ENCODE measurements around the gene ECEL1.
A peak's percentile ranks its signal among the peaks of the same experiment; 100 is the strongest.

ECEL1 gene

DNA sequence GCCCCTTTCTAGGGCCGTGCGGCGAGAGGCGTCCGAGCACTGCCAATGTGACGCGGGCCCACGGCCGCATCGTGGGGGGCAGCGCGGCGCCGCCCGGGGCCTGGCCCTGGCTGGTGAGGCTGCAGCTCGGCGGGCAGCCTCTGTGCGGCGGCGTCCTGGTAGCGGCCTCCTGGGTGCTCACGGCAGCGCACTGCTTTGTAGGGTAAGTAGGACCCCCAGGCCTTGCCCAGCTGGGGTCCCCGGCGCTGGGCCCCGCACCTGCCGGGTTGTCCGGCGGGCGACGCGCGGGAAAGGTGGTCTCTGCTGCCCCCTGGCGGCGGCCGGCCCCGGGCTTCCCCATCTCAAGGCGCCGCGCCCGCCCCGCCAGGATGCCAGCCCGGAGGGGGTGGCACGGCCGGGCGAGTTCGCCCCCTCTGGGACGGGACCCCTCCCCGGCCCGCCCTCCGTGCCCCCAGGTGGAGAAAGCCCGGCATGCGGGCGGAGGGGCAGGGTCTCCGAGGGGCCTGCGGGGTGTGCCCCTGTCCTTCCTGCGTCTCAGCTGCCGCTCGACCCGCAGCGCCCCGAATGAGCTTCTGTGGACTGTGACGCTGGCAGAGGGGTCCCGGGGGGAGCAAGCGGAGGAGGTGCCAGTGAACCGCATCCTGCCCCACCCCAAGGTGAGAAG, 34.5 kb upstream of the ECEL1 start:
- peak; percentile 45 to 52 for DNase-seq

DNA sequence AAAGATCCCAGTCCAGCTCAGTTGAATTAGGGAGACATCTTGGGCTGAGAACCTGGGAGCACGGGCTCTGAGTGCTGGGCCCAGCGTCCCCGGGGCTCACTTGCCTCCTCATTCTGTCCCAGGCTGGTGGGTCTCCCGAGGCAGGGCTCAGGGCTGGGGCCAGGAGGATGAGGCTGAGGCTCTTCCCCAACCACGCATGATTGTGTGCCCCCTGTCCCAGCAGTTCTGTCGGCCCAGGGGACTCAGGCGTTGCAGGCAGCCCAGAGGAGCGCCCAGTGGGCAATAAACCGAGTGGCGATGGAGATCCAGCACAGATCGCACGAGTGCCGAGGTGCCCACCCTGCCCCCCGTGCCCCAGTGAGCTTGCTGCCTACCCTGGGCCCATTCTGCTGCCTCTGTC, 33.5 kb upstream of the ECEL1 start:
- no peak for DNase-seq

DNA sequence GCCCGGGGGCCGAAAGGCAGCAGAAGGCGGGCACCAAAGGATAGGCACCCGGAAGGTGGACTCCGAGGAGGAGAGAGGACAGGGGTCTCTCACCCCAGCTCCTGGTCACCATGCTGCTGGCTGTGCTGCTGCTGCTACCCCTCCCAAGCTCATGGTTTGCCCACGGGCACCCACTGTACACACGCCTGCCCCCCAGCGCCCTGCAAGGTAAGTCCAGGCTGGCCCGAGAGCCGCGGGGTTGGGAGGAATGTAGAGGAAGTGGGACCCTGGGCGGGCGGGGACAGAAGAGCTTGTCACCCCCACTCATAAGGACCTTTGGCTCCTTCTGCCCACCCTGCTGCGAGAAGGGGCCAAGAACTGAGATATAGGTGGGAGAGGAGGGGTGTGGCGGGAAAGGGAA, 32.9 kb upstream of the ECEL1 start:
- DNase-seq, result no peak

DNA sequence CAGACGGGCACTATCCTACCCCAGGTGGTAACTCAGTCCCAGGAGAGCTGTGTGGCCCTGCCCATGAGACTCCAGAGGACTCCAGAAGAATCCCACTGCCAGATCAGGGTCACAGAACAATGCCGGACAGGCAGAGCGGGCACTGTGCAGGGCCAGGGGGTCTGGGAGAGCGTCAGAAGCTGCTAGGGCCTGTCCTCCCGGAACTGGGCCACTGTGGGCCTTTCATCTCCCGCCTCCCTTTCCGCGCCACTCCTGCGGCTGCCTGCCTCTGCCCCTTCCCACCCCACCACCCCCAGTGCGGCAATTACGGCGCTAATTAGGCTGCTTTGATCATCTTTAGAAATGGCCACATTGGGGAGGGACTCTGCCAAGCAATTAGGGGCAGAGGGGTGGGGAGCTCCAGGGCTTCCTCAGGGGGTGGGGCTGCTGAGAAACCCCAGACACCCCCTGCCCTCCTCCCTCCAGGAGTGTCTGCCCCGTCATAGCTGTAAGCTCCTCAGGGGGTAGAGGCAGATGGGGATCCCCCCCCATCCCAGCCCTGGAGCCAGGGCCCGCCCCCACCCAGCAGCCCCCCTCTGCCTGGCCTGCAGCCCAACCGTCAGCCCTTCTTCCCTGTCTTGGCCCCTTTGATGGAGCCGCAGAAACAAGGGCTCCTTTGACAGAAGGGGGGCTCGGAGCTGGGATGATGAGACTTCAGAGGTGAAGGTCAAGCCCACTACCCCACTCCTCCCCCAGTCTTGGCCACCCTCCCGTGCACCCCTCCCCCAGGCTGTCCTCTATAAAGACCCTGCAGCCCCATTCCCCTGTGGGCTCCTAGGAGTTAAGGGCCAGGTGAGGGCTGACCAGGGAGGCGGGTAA, 32.2 kb upstream of the ECEL1 start, which contains the start of gene PRSS56:
PRSS56 (plus strand) TSS at position 808 of the 858 bp plus-strand sequence. CDS start 211 bp downstream, outside the sequence.
- DNase-seq, result no peak

DNA sequence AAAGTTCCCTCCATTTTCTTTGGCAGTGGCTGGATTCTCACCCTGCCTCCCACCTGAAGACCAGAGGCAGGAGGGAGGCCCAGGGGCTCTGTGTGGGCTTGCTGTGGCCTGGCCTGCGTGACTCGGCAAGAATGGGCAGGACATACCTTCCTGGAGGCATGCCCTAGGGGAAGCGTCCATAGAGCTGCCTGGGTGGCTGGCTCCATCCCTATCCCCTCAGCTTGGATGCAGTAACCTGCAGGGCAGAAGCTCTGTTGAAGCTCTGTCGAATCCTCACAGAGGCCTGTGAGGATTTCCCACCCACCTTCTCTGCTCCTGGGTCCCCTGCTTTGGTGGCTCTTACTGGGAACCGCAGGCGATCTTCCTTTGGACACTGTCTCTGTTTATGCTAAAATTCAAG, 31.2 kb upstream of the ECEL1 start:
- DNase-seq, result no peak

DNA sequence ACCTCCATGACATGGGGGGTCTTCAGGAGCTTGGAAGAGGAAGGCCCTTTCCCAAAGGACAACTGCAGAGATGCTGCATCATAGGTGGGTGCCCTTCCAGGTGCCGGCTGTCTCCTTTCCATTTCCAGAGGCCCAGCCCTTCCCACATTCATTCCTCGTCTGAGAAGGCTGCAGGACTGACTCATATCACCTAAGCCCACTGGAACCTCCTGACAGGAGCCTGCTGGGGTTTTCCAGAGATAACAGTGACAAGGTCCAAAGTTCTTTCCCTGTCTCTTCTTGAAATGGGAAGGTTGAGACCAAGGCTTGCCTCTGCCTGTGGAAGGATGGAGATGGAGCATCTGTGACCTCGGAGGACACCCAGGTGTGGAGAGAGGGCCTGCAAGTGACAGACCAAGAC, 28.9 kb upstream of the ECEL1 start:
- no peak for DNase-seq

DNA sequence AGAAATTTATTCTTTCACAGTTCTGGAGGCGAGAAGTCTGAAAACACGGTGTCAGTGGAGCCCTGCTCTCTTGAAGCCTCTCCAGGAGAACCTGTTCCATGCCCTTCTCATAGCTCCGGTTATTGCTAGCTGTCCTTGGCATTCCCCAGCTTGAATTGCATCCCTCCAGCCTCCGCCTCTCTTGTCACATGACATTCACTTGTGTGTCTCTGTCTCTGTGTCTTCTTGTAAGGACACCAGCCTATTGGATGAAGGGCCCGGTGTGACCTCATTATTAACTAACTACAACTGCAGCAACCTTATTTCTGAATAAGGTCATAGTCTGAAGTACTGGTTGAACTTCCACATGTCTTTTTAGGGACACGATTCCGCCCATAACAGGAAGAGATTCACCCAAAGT, 28.0 kb upstream of the ECEL1 start:
- no peak for DNase-seq

DNA sequence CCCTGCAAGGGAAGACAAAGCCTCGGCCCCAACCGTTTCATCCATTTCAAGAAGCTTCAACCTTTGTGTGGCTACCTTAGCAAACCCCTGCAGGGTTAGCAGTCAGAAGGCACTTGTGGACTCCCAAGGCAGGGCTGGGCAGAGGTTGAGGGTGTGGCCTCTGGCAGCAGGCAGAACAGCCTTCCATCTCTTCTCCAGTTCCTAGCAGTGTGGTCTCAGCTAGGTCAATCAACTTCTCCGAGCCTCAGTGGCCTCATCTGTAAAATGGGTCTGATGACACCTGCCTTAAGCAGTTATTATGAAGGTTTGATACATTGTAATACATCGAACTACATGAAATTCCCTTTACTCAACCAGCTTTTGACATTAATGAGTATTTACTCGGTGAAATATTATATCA, 25.7 kb upstream of the ECEL1 start:
- no peak for DNase-seq

DNA sequence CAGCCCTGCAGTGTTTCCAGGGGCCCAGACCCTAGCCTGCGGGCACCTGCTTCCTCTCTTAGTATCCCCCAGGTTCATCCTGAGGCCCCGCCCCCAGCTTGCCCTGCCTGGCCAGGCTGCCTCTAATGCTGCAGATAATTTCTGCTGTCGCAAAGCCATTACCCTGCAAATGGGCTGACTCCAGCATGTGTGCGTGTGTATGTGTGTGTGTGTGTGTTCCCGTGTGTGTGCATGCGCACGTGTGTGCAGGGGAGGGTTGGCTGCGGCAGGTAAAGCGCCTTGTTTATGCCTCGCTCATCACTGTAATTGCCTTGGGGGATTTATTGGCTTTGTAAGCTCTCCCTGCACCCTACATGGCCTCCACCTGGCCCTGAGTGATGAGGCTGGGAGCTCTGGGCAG, 25.0 kb upstream of the ECEL1 start:
- DNase-seq, result no peak

DNA sequence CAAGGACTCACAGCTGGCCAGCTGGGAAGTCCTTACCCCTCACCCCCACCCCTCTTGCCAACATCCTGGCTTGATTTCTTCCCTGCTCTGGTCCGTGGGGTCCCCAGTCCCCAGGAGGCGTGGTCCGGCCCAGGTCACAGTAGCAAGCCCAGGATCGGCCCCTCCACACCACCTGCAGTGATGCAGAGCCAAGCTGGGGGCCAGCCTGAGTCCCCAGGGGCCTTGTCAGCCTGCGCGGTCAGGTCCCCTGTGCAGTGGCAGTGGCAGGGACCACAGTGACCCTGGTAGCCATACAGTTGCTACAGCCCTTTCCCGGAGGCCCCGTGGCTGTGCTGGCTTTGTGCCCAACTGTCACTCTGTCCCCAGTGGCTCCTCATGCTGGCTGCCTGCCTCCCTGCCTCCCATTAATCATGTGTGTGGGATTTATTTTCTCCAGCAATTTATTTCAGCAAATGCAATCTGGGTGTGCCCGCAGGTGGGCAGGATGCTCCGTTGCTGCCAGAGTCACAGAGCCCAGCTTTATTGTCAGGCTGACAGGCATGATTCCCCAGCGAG, 23.8 kb upstream of the ECEL1 start:
- no peak for DNase-seq

DNA sequence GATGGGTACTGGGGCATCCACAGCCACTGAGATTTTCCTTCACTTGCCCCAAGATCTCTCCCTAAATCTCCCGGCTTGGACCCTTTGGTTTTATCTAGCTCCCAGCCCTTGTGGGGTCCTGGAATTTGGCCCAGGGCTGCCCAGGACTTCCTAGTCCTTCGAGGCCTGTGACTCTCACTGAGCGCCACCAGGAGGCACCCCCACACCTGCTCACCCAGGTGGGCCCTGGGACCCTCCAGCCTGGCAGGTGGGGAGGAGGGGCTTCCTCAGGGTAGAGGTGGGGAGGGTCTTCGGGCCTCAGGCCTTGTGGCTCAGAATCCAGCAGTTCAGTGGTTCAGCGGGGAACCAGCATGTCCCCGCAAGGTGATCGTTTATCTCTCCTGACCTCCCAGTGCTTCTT, 20.6 kb upstream of the ECEL1 start:
- no peak for DNase-seq

DNA sequence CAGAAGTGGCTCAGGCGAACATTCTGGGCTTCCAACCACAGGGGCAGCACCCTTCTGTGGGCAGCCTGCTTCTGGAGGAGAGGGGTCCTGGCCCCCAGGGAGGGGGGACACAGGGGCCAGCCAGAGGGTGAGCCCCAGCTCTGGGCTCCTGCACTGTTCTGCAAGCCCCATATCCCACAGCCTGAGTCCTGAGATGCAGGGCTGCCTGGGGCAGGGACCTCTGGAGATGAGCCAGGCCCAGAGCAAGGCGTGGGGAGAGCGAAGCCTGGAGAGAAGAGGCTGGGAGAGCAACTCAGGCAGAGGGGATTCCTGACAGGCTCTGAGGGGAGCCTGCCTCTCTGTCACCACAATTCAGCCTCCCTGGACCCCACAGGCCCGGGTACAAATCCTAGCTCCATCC, 19.1 kb upstream of the ECEL1 start:
- no peak for DNase-seq

DNA sequence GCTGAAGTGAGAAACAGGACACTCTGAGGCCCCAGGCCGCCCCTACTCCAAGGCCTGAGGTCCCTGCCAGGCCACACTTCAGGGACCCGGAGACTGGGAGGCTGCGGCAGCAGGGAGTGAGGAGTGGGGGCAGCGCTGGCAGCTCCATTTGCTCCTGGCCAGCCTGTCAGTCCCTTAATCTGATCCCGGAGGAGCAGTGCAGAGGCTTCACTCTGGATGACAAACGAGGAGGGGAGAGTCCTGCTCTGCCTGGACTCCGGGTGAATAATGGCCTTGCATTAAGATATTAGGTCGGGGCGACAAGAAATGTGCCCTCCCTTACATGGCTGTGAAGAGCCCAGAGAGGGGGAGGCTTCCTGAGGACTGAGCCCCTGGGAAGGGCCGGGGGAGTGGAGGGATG, 18.2 kb upstream of the ECEL1 start:
- no peak for DNase-seq

DNA sequence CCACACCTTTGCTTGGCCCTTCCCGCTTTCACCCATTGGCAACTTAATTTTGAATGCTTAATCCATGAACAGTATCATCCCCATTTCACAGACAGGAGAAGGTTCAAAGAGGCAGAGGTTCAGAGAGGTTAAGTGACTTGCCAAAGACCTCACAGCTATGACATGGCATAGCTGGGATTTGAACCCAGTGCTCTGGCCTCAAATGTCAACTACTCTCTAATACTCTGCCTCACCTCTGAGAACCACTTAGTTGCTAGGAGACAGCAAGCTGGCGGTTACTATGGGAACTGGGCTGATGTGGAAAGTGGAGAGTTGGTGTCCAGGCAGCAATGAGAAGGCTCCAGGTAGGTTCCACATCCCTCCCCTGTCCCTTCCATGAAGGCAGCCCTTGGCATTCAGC, 16.8 kb upstream of the ECEL1 start:
- DNase-seq, result no peak

DNA sequence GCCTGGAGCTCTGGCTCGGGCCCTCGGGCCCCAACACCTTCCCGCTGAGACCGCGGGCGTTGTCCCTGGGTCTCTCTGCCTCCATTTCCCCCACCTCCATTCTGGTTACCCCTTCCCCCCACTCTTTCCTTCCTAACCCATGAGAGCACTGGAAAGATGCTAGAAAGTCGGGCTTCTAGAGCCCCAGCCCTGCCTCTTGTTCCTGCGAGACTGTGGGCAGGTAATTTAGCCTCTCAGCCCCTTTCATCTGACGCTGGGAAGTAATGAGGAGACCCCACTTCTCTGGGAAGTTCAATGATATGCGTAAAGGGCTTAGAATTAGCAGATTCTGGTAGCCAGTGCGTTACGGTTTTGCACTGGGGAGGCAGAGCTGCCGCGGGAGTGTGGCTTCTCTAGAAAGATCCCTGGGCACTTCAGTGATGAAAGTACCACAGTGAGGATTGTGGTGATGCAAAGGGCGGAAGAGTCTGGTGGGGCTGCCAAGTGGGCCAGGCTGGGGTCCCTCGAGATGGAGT, 16.2 kb upstream of the ECEL1 start:
- DNase-seq, result no peak

DNA sequence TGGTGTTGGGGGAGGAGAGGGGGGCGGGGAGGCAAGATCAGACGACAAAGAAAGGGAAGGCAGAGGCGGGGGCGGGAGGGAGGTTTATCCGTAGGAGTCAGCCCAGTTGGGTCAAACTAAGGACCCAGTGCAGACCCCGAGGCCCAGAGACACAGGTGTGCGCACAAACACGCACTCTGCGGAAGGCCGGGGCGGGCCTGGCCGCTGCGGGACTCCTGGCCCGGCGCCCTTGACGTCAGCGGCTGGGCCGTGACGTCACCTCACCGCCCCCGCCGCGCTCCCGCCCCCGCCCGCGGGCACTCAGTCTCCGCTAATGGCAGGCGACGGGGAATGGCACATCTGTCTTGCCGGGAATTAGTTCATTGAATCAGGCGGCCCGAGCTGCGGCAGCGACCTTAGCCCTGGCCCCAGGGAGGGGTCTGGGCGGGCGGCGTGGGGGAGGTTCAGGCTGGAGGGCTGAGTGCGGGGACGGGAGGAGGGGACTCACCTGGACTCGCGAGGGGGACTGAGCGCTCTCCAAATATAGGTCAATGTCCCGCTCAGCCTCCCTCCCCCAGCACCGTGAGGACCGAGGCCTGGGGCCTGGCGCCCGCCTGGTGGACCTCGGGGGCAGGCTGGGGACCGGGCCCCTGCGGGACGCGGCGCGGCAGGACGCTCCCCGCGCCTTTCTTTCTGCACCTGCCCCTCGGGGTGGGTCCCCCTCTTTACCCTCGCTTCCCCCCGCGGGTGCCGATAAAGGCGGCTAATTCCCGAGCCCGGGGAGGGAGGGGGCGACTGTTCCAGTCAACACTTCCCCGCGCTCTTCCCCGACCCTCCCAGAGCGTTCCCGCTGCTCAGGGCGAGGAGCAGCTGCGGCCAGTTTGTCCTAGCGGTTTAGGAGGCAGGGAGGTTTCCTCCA, 15.5 kb upstream of the ECEL1 start:
- DNase-seq, result peak; percentile 5 to 30

DNA sequence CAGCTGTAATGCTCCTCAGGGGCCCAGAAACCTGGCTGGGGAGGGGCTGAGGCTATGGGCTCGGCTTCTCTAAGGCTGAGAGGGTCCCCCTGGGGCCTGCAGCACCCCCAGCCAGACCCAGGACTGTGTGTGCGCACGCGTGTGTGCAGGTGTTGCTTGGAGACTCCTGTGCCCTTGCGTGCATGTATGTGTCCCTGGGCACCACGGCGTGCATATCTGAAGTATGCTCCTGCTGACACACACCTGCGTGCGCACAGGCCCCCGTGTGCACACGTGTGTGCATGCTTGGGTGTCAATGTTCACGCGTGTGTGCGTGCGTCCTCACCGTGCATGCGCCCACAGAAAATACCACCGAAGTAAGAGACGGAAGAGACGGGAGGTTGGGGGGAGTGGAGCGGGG, 14.9 kb upstream of the ECEL1 start:
- peak in 1 of 2 donors; percentile 37 for DNase-seq

DNA sequence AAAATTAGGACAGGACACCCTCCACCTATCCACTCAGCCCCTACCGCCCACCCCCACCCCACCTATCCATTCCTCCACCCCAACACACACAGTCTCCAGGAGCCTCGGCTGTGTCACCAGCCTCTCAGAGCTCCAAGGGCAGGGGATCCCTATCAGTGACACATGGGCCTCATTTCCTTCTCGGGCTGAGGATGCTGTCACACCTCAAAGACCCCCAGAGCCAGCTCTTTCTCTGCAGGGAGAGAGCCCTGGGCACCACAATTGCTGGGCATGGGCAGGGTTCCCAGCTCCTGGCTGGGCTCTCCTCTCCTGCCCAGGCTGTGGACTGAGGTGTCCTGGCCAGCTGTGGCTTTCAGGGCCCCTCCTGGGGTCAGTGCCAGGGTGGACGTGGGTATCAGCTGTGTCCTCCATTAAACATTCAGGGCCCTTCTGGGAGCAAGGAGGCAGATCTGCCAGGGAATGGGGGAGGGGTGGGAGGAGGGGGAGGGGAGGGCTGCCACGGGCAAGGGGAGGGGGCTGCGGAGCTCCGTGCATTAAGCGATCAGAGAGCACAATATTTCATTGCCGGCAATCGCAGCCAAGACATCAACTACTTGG, 14.3 kb upstream of the ECEL1 start:
- DNase-seq, result no peak

DNA sequence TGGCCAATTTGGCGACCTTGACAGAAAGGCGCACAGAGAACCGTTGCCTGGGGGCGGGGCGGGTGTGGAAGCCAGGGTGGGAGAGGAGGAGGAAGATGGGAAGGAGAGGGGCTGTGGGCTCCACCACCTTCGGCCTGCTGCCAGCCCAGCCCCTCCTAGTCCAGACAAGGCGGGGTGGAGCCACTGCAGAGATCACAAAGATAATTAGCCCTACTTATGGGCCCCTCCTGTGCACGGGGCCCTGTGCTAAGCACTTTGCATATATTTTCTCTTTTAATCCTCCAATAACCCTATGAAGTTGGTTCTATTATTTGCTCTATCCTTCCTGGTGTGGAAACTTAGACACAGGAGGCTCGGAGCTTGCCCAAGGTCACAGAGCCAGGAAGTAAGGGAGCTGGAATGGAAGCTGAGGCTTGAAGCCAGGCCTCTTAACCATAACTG, 13.7 kb upstream of the ECEL1 start:
- no peak for DNase-seq

DNA sequence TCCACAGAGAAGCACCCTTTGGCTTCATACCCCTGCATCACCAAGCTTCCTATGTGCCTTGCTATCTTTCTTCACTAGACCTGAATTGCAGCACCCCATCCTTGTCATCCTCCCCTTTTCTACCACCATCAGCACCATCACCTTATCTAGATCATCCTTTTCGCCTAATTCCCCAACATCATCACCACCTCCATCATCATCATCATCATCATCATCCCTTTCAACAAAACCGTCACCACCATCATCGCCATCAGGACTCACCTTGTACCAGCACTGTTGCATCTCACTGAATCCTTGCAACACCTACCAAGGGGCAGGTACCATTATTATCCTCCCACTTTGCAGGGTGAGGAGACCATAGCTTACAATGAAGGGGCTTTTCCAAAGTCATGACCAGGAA, 10.8 kb upstream of the ECEL1 start:
- DNase-seq, result no peak

DNA sequence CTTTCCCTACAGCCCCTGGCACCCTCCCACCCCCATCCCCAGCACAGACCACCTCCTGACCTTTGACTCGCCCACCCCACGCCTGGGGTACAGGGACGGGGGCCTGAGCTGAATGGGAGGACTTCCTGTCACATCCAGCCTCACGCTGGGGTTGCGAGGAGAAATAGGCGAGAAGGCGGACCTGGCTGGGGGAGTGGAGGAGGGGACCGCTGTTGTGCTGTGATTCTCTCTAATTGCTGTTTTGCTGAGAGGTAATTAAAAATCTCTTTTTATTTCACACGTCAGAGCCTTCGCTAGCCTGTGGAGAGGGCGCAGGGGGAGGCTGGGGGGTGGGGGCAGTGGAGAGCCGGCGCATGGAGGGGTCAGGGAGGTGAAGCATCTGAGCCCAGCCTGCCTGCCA, 9.7 kb upstream of the ECEL1 start:
- DNase-seq, result no peak

DNA sequence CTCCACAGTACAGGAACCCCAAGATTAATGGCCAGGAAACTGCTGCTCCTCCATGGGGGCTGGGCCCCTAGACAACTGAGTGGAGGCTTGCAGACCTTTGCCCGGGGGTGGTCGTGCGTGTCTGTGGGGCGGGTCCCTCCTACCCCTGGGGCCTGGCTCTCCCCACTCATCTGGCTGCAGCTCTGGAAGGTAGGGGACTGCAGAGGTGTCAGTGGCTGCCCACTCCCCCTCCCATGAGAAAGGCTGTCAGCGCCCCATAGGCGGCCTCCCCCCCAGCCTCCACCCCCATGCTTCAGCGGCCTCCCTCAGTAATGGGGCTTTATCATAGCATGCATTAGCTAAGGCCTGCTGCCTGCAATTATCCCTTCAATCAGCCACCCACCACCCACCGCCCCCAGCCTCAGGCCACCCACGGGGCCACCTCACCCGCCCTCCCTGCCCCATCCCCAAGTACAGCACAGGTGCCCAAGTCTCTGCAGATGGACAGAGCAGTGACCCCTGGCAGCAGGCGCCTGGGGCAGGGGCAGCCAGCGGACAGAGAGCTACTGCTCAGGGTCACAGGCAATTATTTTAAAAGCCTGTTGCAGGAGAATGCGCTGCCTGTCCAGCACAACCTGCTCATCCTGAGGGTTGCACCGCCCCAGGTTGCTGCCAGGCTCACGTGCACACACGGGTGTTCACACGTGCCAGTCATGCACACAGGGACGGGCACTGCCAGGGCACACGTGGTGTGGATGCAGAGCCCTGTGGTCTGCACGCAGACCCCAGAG, 9.1 kb upstream of the ECEL1 start:
- DNase-seq, result no peak
